ENCODE data around the gene SERINC3. TPM values are rescaled to one million over a fixed set of nuclear protein-coding genes. Genes with fewer than 3 reads are reported as not detected.

Gene SERINC3
- polyA plus RNA-seq, 1 experiment, result 333 TPM

DNA sequence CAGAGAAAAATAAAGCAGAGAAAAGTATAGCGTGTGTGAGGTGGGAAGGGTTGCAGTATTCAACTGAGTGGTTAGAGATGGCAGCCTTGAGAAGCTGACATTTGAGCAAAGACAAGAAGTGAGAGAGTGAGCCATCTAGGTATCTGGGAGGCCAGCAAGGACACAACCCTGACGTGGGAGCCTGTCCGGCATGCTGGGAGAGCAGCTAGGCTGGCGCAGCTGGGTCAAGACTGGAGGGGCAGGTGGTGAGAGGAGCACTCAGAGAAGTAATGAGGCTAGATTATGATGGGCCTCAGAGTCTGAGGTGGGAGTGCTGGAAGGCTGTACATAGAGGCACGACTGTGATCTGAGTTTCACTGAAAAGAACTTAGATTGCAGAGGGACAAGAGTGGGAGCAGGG, 33.3 kb downstream of the SERINC3 start:
- TF ChIP-seq, protein P1, sequence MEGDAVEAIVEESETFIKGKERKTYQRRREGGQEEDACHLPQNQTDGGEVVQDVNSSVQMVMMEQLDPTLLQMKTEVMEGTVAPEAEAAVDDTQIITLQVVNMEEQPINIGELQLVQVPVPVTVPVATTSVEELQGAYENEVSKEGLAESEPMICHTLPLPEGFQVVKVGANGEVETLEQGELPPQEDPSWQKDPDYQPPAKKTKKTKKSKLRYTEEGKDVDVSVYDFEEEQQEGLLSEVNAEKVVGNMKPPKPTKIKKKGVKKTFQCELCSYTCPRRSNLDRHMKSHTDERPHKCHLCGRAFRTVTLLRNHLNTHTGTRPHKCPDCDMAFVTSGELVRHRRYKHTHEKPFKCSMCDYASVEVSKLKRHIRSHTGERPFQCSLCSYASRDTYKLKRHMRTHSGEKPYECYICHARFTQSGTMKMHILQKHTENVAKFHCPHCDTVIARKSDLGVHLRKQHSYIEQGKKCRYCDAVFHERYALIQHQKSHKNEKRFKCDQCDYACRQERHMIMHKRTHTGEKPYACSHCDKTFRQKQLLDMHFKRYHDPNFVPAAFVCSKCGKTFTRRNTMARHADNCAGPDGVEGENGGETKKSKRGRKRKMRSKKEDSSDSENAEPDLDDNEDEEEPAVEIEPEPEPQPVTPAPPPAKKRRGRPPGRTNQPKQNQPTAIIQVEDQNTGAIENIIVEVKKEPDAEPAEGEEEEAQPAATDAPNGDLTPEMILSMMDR (IDR thresholded peaks at IDR 0.05; ENCODE audit: insufficient read depth, low read depth, low read length), result no peak
- H3K36me3 ChIP-seq (ENCODE audit: control insufficient read depth, insufficient read depth, low read length), result peaks cover 7% of the 10 kb centered on the region
- ChIA-PET CTCF (interaction anchor here (0.6 to 1.1 kb wide), 2 partner anchors 12 to 265 kb away, joined by 3 to 5 read pairs; no protein-coding TSS in a partner anchor), POLR2A (no interaction called here)
- no peak for DNase-seq (ENCODE audit: low read depth)
- no peaks in the 10 kb centered on the region for H3K27me3 ChIP-seq (ENCODE audit: control insufficient read depth, insufficient read depth, low read length)
- no peak overlapping the region for H3K4me3 ChIP-seq (ENCODE audit: low read depth, low read length)

DNA sequence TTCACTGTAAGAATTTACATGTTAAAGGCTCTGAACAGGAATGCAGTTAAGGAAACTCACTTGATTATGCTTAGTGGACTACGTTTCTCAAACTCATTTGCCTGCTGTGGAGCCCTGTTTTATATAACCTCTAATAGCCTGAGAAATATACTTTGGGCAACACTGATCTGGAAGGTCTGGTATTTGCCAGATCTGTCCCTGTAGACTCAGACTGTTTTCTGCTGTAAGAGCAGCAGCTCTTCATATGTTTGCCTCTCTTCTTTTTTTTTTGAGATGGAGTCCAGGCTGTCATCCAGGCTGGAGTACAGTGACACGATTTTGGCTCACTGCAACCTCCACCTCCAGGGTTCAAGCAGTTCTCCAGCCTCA, 36.1 kb downstream of the SERINC3 start:
- POLR2A ChIA-PET, result no interaction called here
- CTCF ChIA-PET, result interaction anchor here (1.1 kb wide), 1 partner anchor 14 kb away, joined by 3 read pairs; no protein-coding TSS in a partner anchor
- DNase-seq (ENCODE audit: low read depth), result no peak
- Histone ChIP-seq H3K4me3 (ENCODE audit: low read depth, low read length) (no peak overlapping the region), H3K27me3 (ENCODE audit: control insufficient read depth, insufficient read depth, low read length) (no peaks in the 10 kb centered on the region), H3K36me3 (ENCODE audit: control insufficient read depth, insufficient read depth, low read length) (peaks cover 9% of the 10 kb centered on the region)
- TF ChIP-seq, protein P1 (IDR thresholded peaks at IDR 0.05; ENCODE audit: insufficient read depth, low read depth, low read length), result no peak

DNA sequence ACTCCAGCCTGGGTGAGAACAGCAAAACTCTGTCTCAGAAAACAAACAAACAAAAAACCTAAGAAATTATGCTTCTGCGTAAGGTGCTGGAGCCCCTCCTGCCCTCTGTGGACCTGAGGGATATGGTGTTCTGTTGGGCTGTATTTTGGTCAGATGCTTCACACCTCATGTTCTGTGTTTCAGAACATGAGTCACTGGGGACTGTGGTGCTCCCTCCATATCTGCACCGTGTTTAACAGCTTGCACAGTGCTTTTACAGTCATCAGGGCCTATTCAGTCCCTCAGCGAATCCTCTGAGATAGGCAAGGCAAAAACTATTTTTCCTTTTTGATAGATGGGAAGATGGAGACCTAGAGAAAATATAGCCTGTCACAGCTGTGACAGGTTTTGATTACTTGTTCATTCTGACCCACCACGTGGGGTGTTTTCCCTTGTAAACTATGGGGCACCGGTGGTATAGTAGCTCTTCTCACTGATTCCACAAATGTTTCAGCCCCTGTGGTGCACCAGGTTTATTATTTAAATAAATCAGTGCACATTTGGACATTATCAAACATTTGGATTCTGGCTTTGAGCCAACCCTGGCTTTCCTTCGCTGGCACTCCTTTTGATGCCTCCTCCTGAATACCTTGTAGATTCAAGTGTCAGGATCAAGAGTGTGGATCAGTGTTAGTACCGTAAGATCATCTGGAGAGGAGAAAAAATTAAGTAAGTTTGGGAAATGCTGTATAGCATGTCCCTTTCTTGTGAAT, 36.6 kb downstream of the SERINC3 start:
- TF ChIP-seq, protein P1 (IDR thresholded peaks at IDR 0.05; ENCODE audit: insufficient read depth, low read depth, low read length), result no peak
- no peak for DNase-seq (ENCODE audit: low read depth)
- ChIA-PET CTCF (interaction anchor here (1.0 to 1.1 kb wide), 2 partner anchors 14 to 125 kb away, joined by 3 to 6 read pairs; no protein-coding TSS in a partner anchor), POLR2A (no interaction called here)
- Histone ChIP-seq H3K27me3 (ENCODE audit: control insufficient read depth, insufficient read depth, low read length) (no peaks in the 10 kb centered on the region), H3K4me3 (ENCODE audit: low read depth, low read length) (no peak overlapping the region), H3K36me3 (ENCODE audit: control insufficient read depth, insufficient read depth, low read length) (peaks cover 9% of the 10 kb centered on the region)

DNA sequence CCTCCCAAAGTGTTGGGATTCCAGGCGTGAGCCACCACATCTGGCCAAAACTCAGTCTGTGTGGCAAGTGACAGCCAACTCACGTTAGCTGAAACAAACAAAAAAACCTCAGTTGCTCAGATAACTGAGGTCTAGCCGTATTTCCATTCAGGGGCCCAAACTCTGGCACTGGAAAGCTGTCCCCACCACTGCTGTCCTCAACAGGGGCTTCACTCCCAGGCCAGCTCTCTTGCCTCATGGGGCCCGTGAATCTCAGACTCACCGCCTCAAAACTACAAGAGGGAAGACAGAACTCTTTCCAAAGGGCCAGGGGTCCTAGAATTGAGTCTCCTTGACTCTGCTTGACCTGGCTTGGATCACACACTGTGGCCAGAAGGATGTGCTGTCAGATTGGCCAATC, 38.8 kb downstream of the SERINC3 start:
- ChIA-PET POLR2A (no interaction called here), CTCF (no interaction called here)
- TF ChIP-seq, protein P1 (IDR thresholded peaks at IDR 0.05; ENCODE audit: insufficient read depth, low read depth, low read length), result no peak
- Histone ChIP-seq H3K36me3 (ENCODE audit: control insufficient read depth, insufficient read depth, low read length) (peaks cover 4% of the 10 kb centered on the region), H3K4me3 (ENCODE audit: low read depth, low read length) (no peak overlapping the region), H3K27me3 (ENCODE audit: control insufficient read depth, insufficient read depth, low read length) (no peaks in the 10 kb centered on the region)
- no peak for DNase-seq (ENCODE audit: low read depth)

DNA sequence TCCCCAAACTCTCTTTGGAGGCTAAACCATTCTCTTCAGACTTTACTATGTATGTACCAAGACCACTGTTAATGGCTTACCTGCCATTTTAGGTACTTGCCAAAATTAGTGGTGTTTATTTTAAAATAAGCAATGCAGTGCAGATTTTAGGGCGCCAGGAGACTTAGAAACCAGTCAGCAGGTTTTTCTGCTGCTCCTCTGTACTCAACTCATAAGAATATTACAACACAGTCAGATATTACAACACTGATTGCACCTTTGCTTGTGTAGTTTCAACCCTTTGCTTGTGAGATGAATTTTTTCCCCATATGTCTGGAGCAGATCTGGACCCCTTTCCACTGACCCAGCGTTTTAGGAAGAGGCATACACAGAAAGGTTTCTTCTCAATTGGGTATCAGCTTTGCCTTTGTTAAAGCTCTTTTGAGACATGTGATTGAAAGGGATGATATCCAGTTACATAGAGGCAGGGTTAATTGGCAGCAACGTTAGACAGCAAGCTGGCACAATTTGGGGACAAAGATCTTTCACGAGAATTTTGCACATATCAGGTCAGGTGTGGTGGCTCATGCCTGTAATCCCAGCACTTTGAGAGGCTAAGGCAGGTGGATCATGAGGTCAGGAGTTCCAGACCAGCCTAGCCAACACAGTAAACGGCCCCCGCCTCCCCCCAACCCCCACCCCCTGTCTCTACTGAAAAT, 40.0 kb downstream of the SERINC3 start:
- Histone ChIP-seq H3K4me3 (ENCODE audit: low read depth, low read length) (no peak overlapping the region), H3K36me3 (ENCODE audit: control insufficient read depth, insufficient read depth, low read length) (peaks cover 4% of the 10 kb centered on the region), H3K27me3 (ENCODE audit: control insufficient read depth, insufficient read depth, low read length) (no peaks in the 10 kb centered on the region)
- no peak for DNase-seq (ENCODE audit: low read depth)
- TF ChIP-seq, protein P1 (IDR thresholded peaks at IDR 0.05; ENCODE audit: insufficient read depth, low read depth, low read length), result no peak
- CTCF ChIA-PET, result no interaction called here
- POLR2A ChIA-PET, result no interaction called here
